Mesenchymal stem cell (in vitro differentiated cells and primary cell): ENCODE measurements around the gene LBH.

ENCODE experiments used
- DNase-seq: peaks from one replicate; pipeline ENCODE4 v3.0.0-alpha.2; 2013
- H2AFZ ChIP-seq: one replicate; pipeline ENCODE4 v1.6.1; 2013; ENCODE audit warnings: low read depth, mild to moderate bottlenecking, control low read depth, inconsistent platforms, low read length, moderate library complexity
- H2AK5ac ChIP-seq: 2 replicates; pipeline ENCODE4 v1.6.1; 2013; ENCODE audit warnings: low read length, moderate library complexity, mild to moderate bottlenecking, inconsistent platforms; ENCODE audit not compliant: severe bottlenecking
- H2BK120ac ChIP-seq: one replicate; pipeline ENCODE4 v1.6.1; 2013; ENCODE audit warnings: low read depth, mild to moderate bottlenecking, inconsistent platforms, low read length, moderate library complexity
- H2BK12ac ChIP-seq, 2 experiments: one replicate each; pipeline ENCODE4 v1.6.1; 2013; ENCODE audit warnings: inconsistent platforms in 2 of 2, low read length in 2 of 2, mild to moderate bottlenecking in 2 of 2, moderate library complexity in 2 of 2, control low read depth in 1 of 2
- H2BK15ac ChIP-seq: one replicate; pipeline ENCODE4 v1.6.1; 2013; ENCODE audit warnings: mild to moderate bottlenecking, low read depth, inconsistent platforms; ENCODE audit not compliant: poor library complexity, severe bottlenecking
- H2BK5ac ChIP-seq: 2 replicates; pipeline ENCODE4 v1.6.1; 2013; ENCODE audit warnings: low read depth, mild to moderate bottlenecking, low read length, control low read depth, inconsistent platforms; ENCODE audit not compliant: poor library complexity, severe bottlenecking
- H3K14ac ChIP-seq, 2 experiments: one replicate each; pipeline ENCODE4 v1.6.1; 2013; ENCODE audit warnings: inconsistent platforms in 2 of 2, low read length in 2 of 2, control low read depth in 1 of 2, mild to moderate bottlenecking in 1 of 2, moderate library complexity in 1 of 2
- H3K18ac ChIP-seq, 2 experiments: one replicate each; pipeline ENCODE4 v1.6.1; 2013; ENCODE audit warnings: inconsistent platforms in 2 of 2, low read length in 2 of 2, control low read depth in 1 of 2, low read depth in 1 of 2, mild to moderate bottlenecking in 1 of 2
- H3K23ac ChIP-seq, 2 experiments: one replicate each; pipeline ENCODE4 v1.6.1; 2013; ENCODE audit warnings: inconsistent platforms in 2 of 2, low read length in 2 of 2, mild to moderate bottlenecking in 2 of 2, moderate library complexity in 2 of 2, control low read depth in 1 of 2
- H3K27ac ChIP-seq: 2 replicates; pipeline ENCODE4 v1.5.1; 2013; ENCODE audit warnings: mild to moderate bottlenecking, moderate library complexity, low read length, control low read depth, inconsistent platforms; ENCODE audit not compliant: poor library complexity, severe bottlenecking
- H3K27me3 ChIP-seq, 2 experiments: 2 replicates each; pipeline versions ENCODE4 v1.6.1 to v1.7.0; 2013; ENCODE audit warnings: low read length in 2 of 2, mild to moderate bottlenecking in 2 of 2, moderate library complexity in 2 of 2, control low read depth in 1 of 2, inconsistent platforms in 1 of 2; ENCODE audit not compliant: control insufficient read depth in 1 of 2, insufficient read depth in 1 of 2
- H3K36me3 ChIP-seq, 2 experiments: 2 replicates each; pipeline versions ENCODE4 v1.6.1 to v1.7.0; 2013; ENCODE audit warnings: low read length in 2 of 2, control low read depth in 1 of 2, inconsistent platforms in 1 of 2, low read depth in 1 of 2, mild to moderate bottlenecking in 1 of 2; ENCODE audit not compliant: insufficient read depth in 2 of 2, control insufficient read depth in 1 of 2
- H3K4ac ChIP-seq, 2 experiments: one replicate each; pipeline ENCODE4 v1.6.1; 2013; ENCODE audit warnings: inconsistent platforms in 2 of 2, low read length in 2 of 2, mild to moderate bottlenecking in 2 of 2, moderate library complexity in 2 of 2, control low read depth in 1 of 2, low read depth in 1 of 2
- H3K4me1 ChIP-seq: 2 replicates; pipeline ENCODE4 v1.6.1; 2013; ENCODE audit warnings: low read depth, low read length, control low read depth; ENCODE audit not compliant: control insufficient read depth, insufficient read depth
- H3K4me2 ChIP-seq: 2 replicates; pipeline ENCODE4 v1.6.1; 2013; ENCODE audit warnings: low read length, mild to moderate bottlenecking, inconsistent platforms; ENCODE audit not compliant: poor library complexity, severe bottlenecking
- H3K4me3 ChIP-seq, 2 experiments: 2 replicates each; pipeline versions ENCODE4 v1.5.1 to v1.7.0; 2013; ENCODE audit warnings: low read length in 2 of 2, mild to moderate bottlenecking in 2 of 2, control low read depth in 1 of 2, low read depth in 1 of 2; ENCODE audit not compliant: insufficient read depth in 1 of 2
- H3K79me1 ChIP-seq: replicated peaks from 2 replicates; pipeline ENCODE4 v1.6.1; 2013; ENCODE audit warnings: mild to moderate bottlenecking, control low read depth, low read length, inconsistent platforms; ENCODE audit not compliant: poor library complexity, severe bottlenecking
- H3K9ac ChIP-seq: 2 replicates; pipeline ENCODE4 v1.7.0; 2013; ENCODE audit warnings: mild to moderate bottlenecking, low read length, moderate library complexity
- H3K9me3 ChIP-seq: 2 replicates; pipeline ENCODE4 v1.7.0; 2013; ENCODE audit warnings: mild to moderate bottlenecking, low read length; ENCODE audit not compliant: control insufficient read depth
- H4K8ac ChIP-seq: one replicate; pipeline ENCODE4 v1.6.1; 2013; ENCODE audit warnings: inconsistent platforms, mild to moderate bottlenecking, low read length, moderate library complexity
- H4K91ac ChIP-seq: one replicate; pipeline ENCODE4 v1.6.1; 2013; ENCODE audit warnings: mild to moderate bottlenecking, low read length, inconsistent platforms
- WGBS: methylation state at CpG from one replicate; pipeline ENCODE4 v1.1.7; 2013; ENCODE audit warnings: mixed read lengths; 5-methylcytosine and 5-hydroxymethylcytosine counted together

Gene LBH

GRCh38 chr2:30266051-30266621 lies 34.8 kb downstream of the LBH start:
- peak overlapping the region; percentile 51 for H2AFZ ChIP-seq
- no peaks in the 10 kb centered on the region for H3K27me3 ChIP-seq
- peak overlapping the region in 1 of 2 experiments; percentile 96 for H3K14ac ChIP-seq
- H2BK5ac ChIP-seq = no peak overlapping the region
- H3K4ac ChIP-seq = peak overlapping the region in 1 of 2 experiments; percentile 73
- H2AK5ac ChIP-seq = no peak overlapping the region
- peak overlapping the region; percentile 7 to 80 for H3K18ac ChIP-seq
- H3K4me1 ChIP-seq = no peaks in the 10 kb centered on the region
- H3K4me2 ChIP-seq = no peak overlapping the region
- H3K36me3 ChIP-seq = no peaks in the 10 kb centered on the region
- no peak overlapping the region for H2BK120ac ChIP-seq
- H3K4me3 ChIP-seq = peak overlapping the region in 1 of 2 experiments; percentile 52
- no peak overlapping the region for H4K91ac ChIP-seq
- peak overlapping the region; percentile 84 for H3K9ac ChIP-seq
- WGBS = 86% methylated on average over 7 of the region's 7 CpGs
- DNase-seq = peak; percentile 20
- peak overlapping the region in 1 of 2 experiments; percentile 90 for H2BK12ac ChIP-seq
- peaks cover 5% of the 10 kb centered on the region for H3K9me3 ChIP-seq
- no peak overlapping the region for H3K27ac ChIP-seq
- no peak overlapping the region for H2BK15ac ChIP-seq
- no peak overlapping the region for H3K23ac ChIP-seq
- H4K8ac ChIP-seq = no peak overlapping the region
- H3K79me1 ChIP-seq = no peaks in the 10 kb centered on the region

- Histone ChIP-seq H4K91ac (no peak overlapping the region), H2AK5ac (no peak overlapping the region), H3K27ac (no peak overlapping the region), H4K8ac (no peak overlapping the region), H3K14ac (peak overlapping the region in 1 of 2 experiments; percentile 32), H3K9ac (no peak overlapping the region), H3K18ac (peak overlapping the region in 1 of 2 experiments; percentile 61), H3K4me2 (no peak overlapping the region), H3K4me3 (no peak overlapping the region), H3K9me3 (peaks cover 5% of the 10 kb centered on the region), H2BK120ac (no peak overlapping the region), H2BK5ac (no peak overlapping the region), H3K4me1 (no peaks in the 10 kb centered on the region), H3K36me3 (no peaks in the 10 kb centered on the region), H3K27me3 (no peaks in the 10 kb centered on the region), H2BK12ac (peak overlapping the region in 1 of 2 experiments; percentile 88), H3K4ac (no peak overlapping the region), H3K23ac (peak overlapping the region in 1 of 2 experiments; percentile 52), H2BK15ac (no peak overlapping the region), H3K79me1 (no peaks in the 10 kb centered on the region), H2AFZ (no peak overlapping the region)
- DNase-seq = no peak
- 92% methylated on average over 5 of the region's 5 CpGs for WGBS
These were observed 35.4 kb downstream of the LBH start for GRCh38 chr2:30266705-30267104.

- H2AFZ ChIP-seq = no peak overlapping the region
- no peak overlapping the region for H2BK15ac ChIP-seq
- H4K91ac ChIP-seq = no peak overlapping the region
- no peak overlapping the region for H2BK120ac ChIP-seq
- no peak overlapping the region for H3K14ac ChIP-seq
- H2AK5ac ChIP-seq = no peak overlapping the region
- no peaks in the 10 kb centered on the region for H3K79me1 ChIP-seq
- no peak overlapping the region for H3K4me2 ChIP-seq
- no peak overlapping the region for H3K4ac ChIP-seq
- no peaks in the 10 kb centered on the region for H3K9me3 ChIP-seq
- peaks cover 1% of the 10 kb centered on the region for H3K4me1 ChIP-seq
- H3K9ac ChIP-seq = no peak overlapping the region
- DNase-seq = no peak
- H2BK12ac ChIP-seq = no peak overlapping the region
- no peak overlapping the region for H3K23ac ChIP-seq
- H3K27me3 ChIP-seq = peaks cover 0 to 1% of the 10 kb centered on the region in 2 experiments
- no peak overlapping the region for H3K27ac ChIP-seq
- H3K4me3 ChIP-seq = no peak overlapping the region
- 91% methylated on average over 9 of the region's 13 CpGs for WGBS
- no peak overlapping the region for H3K18ac ChIP-seq
- no peaks in the 10 kb centered on the region for H3K36me3 ChIP-seq
- H4K8ac ChIP-seq = no peak overlapping the region
- no peak overlapping the region for H2BK5ac ChIP-seq
These were observed 36.0 kb downstream of the LBH start for GRCh38 chr2:30267161-30267975.

- no peak for DNase-seq
- Histone ChIP-seq H3K4me1 (peaks cover 2% of the 10 kb centered on the region), H3K27ac (no peak overlapping the region), H2AK5ac (no peak overlapping the region), H3K9ac (no peak overlapping the region), H2BK120ac (no peak overlapping the region), H4K91ac (no peak overlapping the region), H3K4me2 (no peak overlapping the region), H3K36me3 (no peaks in the 10 kb centered on the region), H2BK15ac (no peak overlapping the region), H3K14ac (no peak overlapping the region), H3K4ac (no peak overlapping the region), H3K18ac (peak overlapping the region in 1 of 2 experiments; percentile 11), H2BK12ac (peak overlapping the region in 1 of 2 experiments; percentile 57), H4K8ac (no peak overlapping the region), H2BK5ac (no peak overlapping the region), H3K27me3 (peaks cover 0 to 3% of the 10 kb centered on the region in 2 experiments), H3K9me3 (no peaks in the 10 kb centered on the region), H2AFZ (no peak overlapping the region), H3K79me1 (no peaks in the 10 kb centered on the region), H3K23ac (no peak overlapping the region), H3K4me3 (no peak overlapping the region)
- 66% methylated on average over 5 of the region's 5 CpGs for WGBS
These were observed 37.0 kb downstream of the LBH start for GRCh38 chr2:30268296-30268871.
